HEK293 (cell line): ENCODE data around the gene TEX2.

Experiments used
- CTCF ChIA-PET: fragments of 350-600 bp; formaldehyde crosslinking; extraction: SDS; loops from one replicate; lab custom pipeline; 2021; ENCODE audit warnings: antibody characterized with exemption; lab: Yijun Ruan, JAX
- POLR2A ChIA-PET: fragments of 300-600 bp; formaldehyde crosslinking; extraction: SDS; loops from one replicate; lab custom pipeline; 2020; ENCODE audit warnings: antibody characterized with exemption, inconsistent platforms; lab: Yijun Ruan, JAX
- H3K27ac ChIP-seq: fragments of 200-500 bp; sonication (Bioruptor generic); 2 replicates; pipeline ENCODE4 v1.5.1; 2014; ENCODE audit warnings: low read depth, low read length, control low read depth, inconsistent platforms; ENCODE audit errors: extremely low read depth
- H3K36me3 ChIP-seq, 2 experiments: fragments of 200-500 bp in 1 of 2; sonication (Bioruptor generic) in 1 of 2; 1 replicate in 1 of 2; 2 replicates in 1 of 2; pipeline ENCODE4 v1.5.1; 2014 to 2017; ENCODE audit warnings: inconsistent platforms in 2 of 2, low read length in 2 of 2; ENCODE audit not compliant: control insufficient read depth in 2 of 2, insufficient read depth in 1 of 2
- H3K4me1 ChIP-seq: fragments of 200-500 bp; sonication (Bioruptor generic); 2 replicates; pipeline ENCODE4 v1.5.1; 2014; ENCODE audit warnings: mild to moderate bottlenecking, low read length, inconsistent platforms; ENCODE audit not compliant: control insufficient read depth, insufficient read depth
- H3K4me3 ChIP-seq: 2 replicates; pipeline ENCODE4 v1.5.1; 2011; ENCODE audit warnings: low read depth, mild to moderate bottlenecking, control low read depth, low read length, moderate library complexity
- H3K9me3 ChIP-seq: fragments of 200-500 bp; sonication (Bioruptor generic); 2 replicates; pipeline ENCODE4 v1.5.1; 2014; ENCODE audit warnings: low read depth, low read length, inconsistent platforms; ENCODE audit not compliant: control insufficient read depth, insufficient read depth
- FEZF1 ChIP-seq: fragments of 450-650 bp; formaldehyde crosslinking; IDR thresholded peaks from 2 replicates; pipeline ENCODE4 v1.5.1; 2016; ENCODE audit warnings: missing biosample characterization, missing genetic modification characterization
- ZFP3 ChIP-seq: fragments of 450-650 bp; formaldehyde crosslinking; IDR thresholded peaks from 2 replicates; pipeline ENCODE4 v1.5.1; 2016; ENCODE audit warnings: low read depth, missing biosample characterization, missing genetic modification characterization
- ZNF341 ChIP-seq: fragments of 450-650 bp; formaldehyde crosslinking; IDR thresholded peaks from 2 replicates; pipeline ENCODE4; 2016; ENCODE audit warnings: low read depth, missing biosample characterization, missing genetic modification characterization
- ZNF518A ChIP-seq: fragments of 450-650 bp; formaldehyde crosslinking; conservative IDR thresholded peaks from 2 replicates; pipeline ENCODE4 v1.5.1; 2016; ENCODE audit warnings: low read depth, missing biosample characterization, missing genetic modification characterization
- ZNF585B ChIP-seq: fragments of 450-650 bp; formaldehyde crosslinking; IDR thresholded peaks from 2 replicates; pipeline ENCODE4 v1.5.1; 2016; ENCODE audit warnings: missing biosample characterization, missing genetic modification characterization
- ZNF76 ChIP-seq: fragments of 450-650 bp; formaldehyde crosslinking; IDR thresholded peaks from 2 replicates; pipeline ENCODE4; 2016; ENCODE audit warnings: low read depth, missing biosample characterization, missing genetic modification characterization, borderline replicate concordance
- TF ChIP-seq, protein P1 (sequence below): fragments of 450-650 bp; formaldehyde crosslinking; IDR thresholded peaks from 2 replicates; pipeline ENCODE4 v1.5.1; 2016; ENCODE audit warnings: missing biosample characterization, missing genetic modification characterization
- TF ChIP-seq, protein P2 (sequence below): fragments of 450-650 bp; formaldehyde crosslinking; IDR thresholded peaks from 2 replicates; pipeline ENCODE4 v1.5.1; 2017; ENCODE audit warnings: missing biosample characterization, missing genetic modification characterization
- TF ChIP-seq, protein P3 (sequence below): fragments of 450-650 bp; formaldehyde crosslinking; conservative IDR thresholded peaks from 2 replicates; pipeline ENCODE4 v1.5.1; 2016; ENCODE audit warnings: low read depth, missing biosample characterization, missing genetic modification characterization
- TF ChIP-seq, protein P4 (sequence below): fragments of 450-650 bp; formaldehyde crosslinking; IDR thresholded peaks from 2 replicates; pipeline ENCODE4 v1.5.1; 2017; ENCODE audit warnings: missing biosample characterization, mild to moderate bottlenecking, missing genetic modification characterization, moderate library complexity
- TF ChIP-seq, protein P5 (sequence below): fragments of 450-650 bp; formaldehyde crosslinking; IDR thresholded peaks from 2 replicates; pipeline ENCODE4 v1.5.1; 2017; ENCODE audit warnings: missing biosample characterization, missing genetic modification characterization

The TEX2 gene

DNA sequence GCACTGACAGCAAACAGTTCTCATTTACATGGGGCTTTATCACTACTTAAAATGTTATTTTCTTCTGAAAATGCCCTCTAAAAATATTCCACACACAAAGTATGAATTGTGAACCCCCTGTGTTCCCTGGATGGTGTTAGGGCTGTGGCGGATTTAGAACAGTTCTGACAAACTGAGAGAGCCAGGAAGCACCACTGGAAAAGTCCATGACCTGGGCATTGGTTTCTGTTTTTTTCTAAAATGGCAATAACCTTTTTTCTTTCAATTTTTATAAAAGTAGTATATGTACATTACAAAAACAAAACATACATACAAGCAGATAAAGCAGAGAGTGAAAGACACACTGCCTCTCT lies 112.1 kb downstream of the TEX2 start:
- TF ChIP-seq, protein P1, sequence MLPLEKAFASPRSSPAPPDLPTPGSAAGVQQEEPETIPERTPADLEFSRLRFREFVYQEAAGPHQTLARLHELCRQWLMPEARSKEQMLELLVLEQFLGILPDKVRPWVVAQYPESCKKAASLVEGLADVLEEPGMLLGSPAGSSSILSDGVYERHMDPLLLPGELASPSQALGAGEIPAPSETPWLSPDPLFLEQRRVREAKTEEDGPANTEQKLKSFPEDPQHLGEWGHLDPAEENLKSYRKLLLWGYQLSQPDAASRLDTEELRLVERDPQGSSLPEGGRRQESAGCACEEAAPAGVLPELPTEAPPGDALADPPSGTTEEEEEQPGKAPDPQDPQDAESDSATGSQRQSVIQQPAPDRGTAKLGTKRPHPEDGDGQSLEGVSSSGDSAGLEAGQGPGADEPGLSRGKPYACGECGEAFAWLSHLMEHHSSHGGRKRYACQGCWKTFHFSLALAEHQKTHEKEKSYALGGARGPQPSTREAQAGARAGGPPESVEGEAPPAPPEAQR (tag by site-specific recombination): no peak
- TF ChIP-seq FEZF1 (tag by site-specific recombination) (no peak), ZNF76 (tag by site-specific recombination) (no peak), ZFP3 (tag by site-specific recombination) (no peak), ZNF585B (tag by site-specific recombination) (no peak), ZNF341 (tag by site-specific recombination) (no peak), ZNF518A (no peak)
- TF ChIP-seq, protein P2, sequence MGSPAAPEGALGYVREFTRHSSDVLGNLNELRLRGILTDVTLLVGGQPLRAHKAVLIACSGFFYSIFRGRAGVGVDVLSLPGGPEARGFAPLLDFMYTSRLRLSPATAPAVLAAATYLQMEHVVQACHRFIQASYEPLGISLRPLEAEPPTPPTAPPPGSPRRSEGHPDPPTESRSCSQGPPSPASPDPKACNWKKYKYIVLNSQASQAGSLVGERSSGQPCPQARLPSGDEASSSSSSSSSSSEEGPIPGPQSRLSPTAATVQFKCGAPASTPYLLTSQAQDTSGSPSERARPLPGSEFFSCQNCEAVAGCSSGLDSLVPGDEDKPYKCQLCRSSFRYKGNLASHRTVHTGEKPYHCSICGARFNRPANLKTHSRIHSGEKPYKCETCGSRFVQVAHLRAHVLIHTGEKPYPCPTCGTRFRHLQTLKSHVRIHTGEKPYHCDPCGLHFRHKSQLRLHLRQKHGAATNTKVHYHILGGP: no peak
- TF ChIP-seq, protein P3, sequence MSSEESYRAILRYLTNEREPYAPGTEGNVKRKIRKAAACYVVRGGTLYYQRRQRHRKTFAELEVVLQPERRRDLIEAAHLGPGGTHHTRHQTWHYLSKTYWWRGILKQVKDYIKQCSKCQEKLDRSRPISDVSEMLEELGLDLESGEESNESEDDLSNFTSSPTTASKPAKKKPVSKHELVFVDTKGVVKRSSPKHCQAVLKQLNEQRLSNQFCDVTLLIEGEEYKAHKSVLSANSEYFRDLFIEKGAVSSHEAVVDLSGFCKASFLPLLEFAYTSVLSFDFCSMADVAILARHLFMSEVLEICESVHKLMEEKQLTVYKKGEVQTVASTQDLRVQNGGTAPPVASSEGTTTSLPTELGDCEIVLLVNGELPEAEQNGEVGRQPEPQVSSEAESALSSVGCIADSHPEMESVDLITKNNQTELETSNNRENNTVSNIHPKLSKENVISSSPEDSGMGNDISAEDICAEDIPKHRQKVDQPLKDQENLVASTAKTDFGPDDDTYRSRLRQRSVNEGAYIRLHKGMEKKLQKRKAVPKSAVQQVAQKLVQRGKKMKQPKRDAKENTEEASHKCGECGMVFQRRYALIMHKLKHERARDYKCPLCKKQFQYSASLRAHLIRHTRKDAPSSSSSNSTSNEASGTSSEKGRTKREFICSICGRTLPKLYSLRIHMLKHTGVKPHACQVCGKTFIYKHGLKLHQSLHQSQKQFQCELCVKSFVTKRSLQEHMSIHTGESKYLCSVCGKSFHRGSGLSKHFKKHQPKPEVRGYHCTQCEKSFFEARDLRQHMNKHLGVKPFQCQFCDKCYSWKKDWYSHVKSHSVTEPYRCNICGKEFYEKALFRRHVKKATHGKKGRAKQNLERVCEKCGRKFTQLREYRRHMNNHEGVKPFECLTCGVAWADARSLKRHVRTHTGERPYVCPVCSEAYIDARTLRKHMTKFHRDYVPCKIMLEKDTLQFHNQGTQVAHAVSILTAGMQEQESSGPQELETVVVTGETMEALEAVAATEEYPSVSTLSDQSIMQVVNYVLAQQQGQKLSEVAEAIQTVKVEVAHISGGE (tag by site-specific recombination): no peak
- TF ChIP-seq, protein P4, sequence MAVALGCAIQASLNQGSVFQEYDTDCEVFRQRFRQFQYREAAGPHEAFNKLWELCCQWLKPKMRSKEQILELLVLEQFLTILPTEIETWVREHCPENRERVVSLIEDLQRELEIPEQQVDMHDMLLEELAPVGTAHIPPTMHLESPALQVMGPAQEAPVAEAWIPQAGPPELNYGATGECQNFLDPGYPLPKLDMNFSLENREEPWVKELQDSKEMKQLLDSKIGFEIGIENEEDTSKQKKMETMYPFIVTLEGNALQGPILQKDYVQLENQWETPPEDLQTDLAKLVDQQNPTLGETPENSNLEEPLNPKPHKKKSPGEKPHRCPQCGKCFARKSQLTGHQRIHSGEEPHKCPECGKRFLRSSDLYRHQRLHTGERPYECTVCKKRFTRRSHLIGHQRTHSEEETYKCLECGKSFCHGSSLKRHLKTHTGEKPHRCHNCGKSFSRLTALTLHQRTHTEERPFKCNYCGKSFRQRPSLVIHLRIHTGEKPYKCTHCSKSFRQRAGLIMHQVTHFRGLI (tag by site-specific recombination): no peak
- TF ChIP-seq, protein P5, sequence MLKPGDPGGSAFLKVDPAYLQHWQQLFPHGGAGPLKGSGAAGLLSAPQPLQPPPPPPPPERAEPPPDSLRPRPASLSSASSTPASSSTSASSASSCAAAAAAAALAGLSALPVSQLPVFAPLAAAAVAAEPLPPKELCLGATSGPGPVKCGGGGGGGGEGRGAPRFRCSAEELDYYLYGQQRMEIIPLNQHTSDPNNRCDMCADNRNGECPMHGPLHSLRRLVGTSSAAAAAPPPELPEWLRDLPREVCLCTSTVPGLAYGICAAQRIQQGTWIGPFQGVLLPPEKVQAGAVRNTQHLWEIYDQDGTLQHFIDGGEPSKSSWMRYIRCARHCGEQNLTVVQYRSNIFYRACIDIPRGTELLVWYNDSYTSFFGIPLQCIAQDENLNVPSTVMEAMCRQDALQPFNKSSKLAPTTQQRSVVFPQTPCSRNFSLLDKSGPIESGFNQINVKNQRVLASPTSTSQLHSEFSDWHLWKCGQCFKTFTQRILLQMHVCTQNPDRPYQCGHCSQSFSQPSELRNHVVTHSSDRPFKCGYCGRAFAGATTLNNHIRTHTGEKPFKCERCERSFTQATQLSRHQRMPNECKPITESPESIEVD (tag by site-specific recombination): no peak
- H3K4me3 ChIP-seq: no peak overlapping the region
- H3K9me3 ChIP-seq: no peaks in the 10 kb centered on the region
- no peaks in the 10 kb centered on the region for H3K4me1 ChIP-seq
- ChIA-PET CTCF (no interaction called here), POLR2A (no interaction called here)
- peaks cover 6 to 49% of the 10 kb centered on the region in 2 experiments; a peak in 2 of 3 replicates for H3K36me3 ChIP-seq
- no peak overlapping the region for H3K27ac ChIP-seq
